Measurements from ENCODE around the gene DMD. TPM values are rescaled to one million over a fixed set of nuclear protein-coding genes. Genes with fewer than 3 reads are reported as not detected.

Gene DMD
- total and polyA plus RNA-seq, 2 donors (not counting 1 experiment from before 2014, with no cell fraction given) = 5.1 to 7.2 TPM

- no peaks in the 10 kb centered on the region for H3K27me3 ChIP-seq (ENCODE audit: control insufficient read depth, insufficient read depth, low read length)
- H4K20me1 ChIP-seq (ENCODE audit: control insufficient read depth, extremely low read depth, insufficient read depth, low read length) = no peaks in the 10 kb centered on the region
- no peaks in the 10 kb centered on the region for H3K4me1 ChIP-seq (ENCODE audit: control insufficient read depth, extremely low read depth, insufficient read depth, low read length)
- peak overlapping the region; percentile 51 for H3K27ac ChIP-seq (ENCODE audit: insufficient read depth, low read length)
- no peak for DNase-seq (ENCODE audit: low read depth in 2 of 2)
- no peaks in the 10 kb centered on the region for H3K9me3 ChIP-seq (ENCODE audit: control insufficient read depth, insufficient read depth, low read depth, low read length)
- H3K9ac ChIP-seq (ENCODE audit: insufficient read depth, low read length) = peak overlapping the region; percentile 23
- peak overlapping the region; percentile 39 to 78 (median 56) for H3K4me3 ChIP-seq (replicated peaks in 1 of 4; ENCODE audit: control extremely low read depth in 1 of 4, insufficient read depth in 1 of 4, low read depth in 3 of 4, low read length in 4 of 4)
- TF ChIP-seq EZH2 (IDR thresholded peaks at IDR 0.05; ENCODE audit: low read length, missing control alignments) = no peak
- no peak for TF ChIP-seq CTCF (conservative IDR thresholded peaks at IDR 0.05 in 1 of 2, IDR thresholded peaks at IDR 0.05 in 1 of 2; ENCODE audit: low read depth in 1 of 2, low read length in 2 of 2)
- H3K36me3 ChIP-seq (ENCODE audit: control insufficient read depth, insufficient read depth, low read length) = no peaks in the 10 kb centered on the region
- peak overlapping the region; percentile 35 for H3K4me2 ChIP-seq (ENCODE audit: extremely low read depth, insufficient read depth, low read length)
- H3K79me2 ChIP-seq (ENCODE audit: control insufficient read depth, insufficient read depth, low read length) = peaks cover 5% of the 10 kb centered on the region
- H2AFZ ChIP-seq (ENCODE audit: low read length) = no peak overlapping the region
These were observed 1.2 kb downstream of the DMD start for GRCh38 chrX:33210156-33210555.

GRCh38 chrX:33207056-33207455 is 4.3 kb downstream of the DMD start:
- Histone ChIP-seq H3K27ac (ENCODE audit: insufficient read depth, low read length) (no peak overlapping the region), H3K9me3 (ENCODE audit: control insufficient read depth, insufficient read depth, low read depth, low read length) (no peaks in the 10 kb centered on the region), H4K20me1 (ENCODE audit: control insufficient read depth, extremely low read depth, insufficient read depth, low read length) (no peaks in the 10 kb centered on the region), H3K4me2 (ENCODE audit: extremely low read depth, insufficient read depth, low read length) (no peak overlapping the region), H3K79me2 (ENCODE audit: control insufficient read depth, insufficient read depth, low read length) (peaks cover 5% of the 10 kb centered on the region), H3K27me3 (ENCODE audit: control insufficient read depth, insufficient read depth, low read length) (no peaks in the 10 kb centered on the region), H3K4me1 (ENCODE audit: control insufficient read depth, extremely low read depth, insufficient read depth, low read length) (no peaks in the 10 kb centered on the region), H2AFZ (ENCODE audit: low read length) (no peak overlapping the region), H3K4me3 (replicated peaks in 1 of 4; ENCODE audit: control extremely low read depth in 1 of 4, insufficient read depth in 1 of 4, low read depth in 3 of 4, low read length in 4 of 4) (peak overlapping the region in 2 of 4 experiments; percentile 11 to 13), H3K9ac (ENCODE audit: insufficient read depth, low read length) (no peak overlapping the region), H3K36me3 (ENCODE audit: control insufficient read depth, insufficient read depth, low read length) (no peaks in the 10 kb centered on the region)
- TF ChIP-seq CTCF (conservative IDR thresholded peaks at IDR 0.05 in 1 of 2, IDR thresholded peaks at IDR 0.05 in 1 of 2; ENCODE audit: low read depth in 1 of 2, low read length in 2 of 2) (no peak), EZH2 (IDR thresholded peaks at IDR 0.05; ENCODE audit: low read length, missing control alignments) (no peak)
- peak in 1 of 2 donors; percentile 62 for DNase-seq (ENCODE audit: low read depth in 2 of 2)

- peak overlapping the region; percentile 63 for H3K27ac ChIP-seq (ENCODE audit: insufficient read depth, low read length)
- no peaks in the 10 kb centered on the region for H4K20me1 ChIP-seq (ENCODE audit: control insufficient read depth, extremely low read depth, insufficient read depth, low read length)
- H3K4me3 ChIP-seq (replicated peaks in 1 of 4; ENCODE audit: control extremely low read depth in 1 of 4, insufficient read depth in 1 of 4, low read depth in 3 of 4, low read length in 4 of 4) = peak overlapping the region; percentile 10 to 51 (median 22)
- H2AFZ ChIP-seq (ENCODE audit: low read length) = no peak overlapping the region
- H3K9me3 ChIP-seq (ENCODE audit: control insufficient read depth, insufficient read depth, low read depth, low read length) = no peaks in the 10 kb centered on the region
- TF ChIP-seq EZH2 (IDR thresholded peaks at IDR 0.05; ENCODE audit: low read length, missing control alignments) (no peak), CTCF (conservative IDR thresholded peaks at IDR 0.05 in 1 of 2, IDR thresholded peaks at IDR 0.05 in 1 of 2; ENCODE audit: low read depth in 1 of 2, low read length in 2 of 2) (no peak)
- peak overlapping the region; percentile 51 for H3K4me2 ChIP-seq (ENCODE audit: extremely low read depth, insufficient read depth, low read length)
- no peaks in the 10 kb centered on the region for H3K36me3 ChIP-seq (ENCODE audit: control insufficient read depth, insufficient read depth, low read length)
- H3K79me2 ChIP-seq (ENCODE audit: control insufficient read depth, insufficient read depth, low read length) = peaks cover 5% of the 10 kb centered on the region
- H3K9ac ChIP-seq (ENCODE audit: insufficient read depth, low read length) = no peak overlapping the region
- no peaks in the 10 kb centered on the region for H3K4me1 ChIP-seq (ENCODE audit: control insufficient read depth, extremely low read depth, insufficient read depth, low read length)
- no peaks in the 10 kb centered on the region for H3K27me3 ChIP-seq (ENCODE audit: control insufficient read depth, insufficient read depth, low read length)
- no peak for DNase-seq (ENCODE audit: low read depth in 2 of 2)
These were observed 6.0 kb downstream of the DMD start for GRCh38 chrX:33205321-33205720.
